SU-DHL-6 (cell line): ENCODE data around the gene POC1B.

Experiments used
- H2AFZ ChIP-seq: fragments of 200-600 bp; sonication (generic); 2 replicates; pipeline ENCODE4 v1.6.1; 2014; ENCODE audit warnings: low read depth, mild to moderate bottlenecking, moderate library complexity, mixed read lengths, antibody characterized with exemption, low read length; ENCODE audit not compliant: severe bottlenecking
- H3F3A ChIP-seq: fragments of 200-600 bp; shearing (Covaris generic); 2 replicates; pipeline ENCODE4 v1.6.0; 2016; ENCODE audit warnings: antibody characterized with exemption, mild to moderate bottlenecking; ENCODE audit not compliant: insufficient read depth
- H3K27ac ChIP-seq: fragments of 200-600 bp; sonication (generic); 2 replicates; pipeline ENCODE4 v1.5.1; 2016; ENCODE audit warnings: low read depth, mild to moderate bottlenecking, low read length, moderate library complexity, mixed read lengths
- H3K27me3 ChIP-seq: fragments of 200-600 bp; sonication (generic), shearing (Covaris generic); 2 replicates; pipeline ENCODE4 v1.6.0; 2014; ENCODE audit warnings: mild to moderate bottlenecking, low read length
- H3K36me3 ChIP-seq: fragments of 200-600 bp; sonication (generic); 2 replicates; pipeline ENCODE4 v1.6.1; 2014; ENCODE audit warnings: mild to moderate bottlenecking, low read length, mixed read lengths
- H3K4me2 ChIP-seq: fragments of 300-600, 200-600 bp; shearing (Covaris generic), sonication (generic); 2 replicates; pipeline ENCODE4 v1.6.0; 2014; ENCODE audit warnings: low read length, low read depth, mild to moderate bottlenecking; ENCODE audit not compliant: poor library complexity, severe bottlenecking
- H3K4me3 ChIP-seq: fragments of 200-600 bp; sonication (generic); 2 replicates; pipeline ENCODE4 v1.5.1; 2014; ENCODE audit warnings: antibody characterized with exemption, low read length, mild to moderate bottlenecking, mixed read lengths; ENCODE audit not compliant: insufficient read depth, poor library complexity, severe bottlenecking
- H3K79me2 ChIP-seq: fragments of 200-600 bp; sonication (generic); 2 replicates; pipeline ENCODE4 v1.6.1; 2014; ENCODE audit warnings: mild to moderate bottlenecking, low read length, moderate library complexity; ENCODE audit not compliant: insufficient read depth
- H3K9ac ChIP-seq: fragments of 200-600 bp; sonication (generic); 2 replicates; pipeline ENCODE4 v1.7.0; 2014; ENCODE audit warnings: mild to moderate bottlenecking, low read length
- H3K9me2 ChIP-seq: fragments of 200-600 bp; sonication (generic); replicated peaks from 2 replicates; pipeline ENCODE4 v1.6.1; 2014; ENCODE audit warnings: low read length; ENCODE audit not compliant: insufficient read depth
- H3K9me3 ChIP-seq: fragments of 200-600 bp; sonication (generic); 2 replicates; pipeline ENCODE4 v1.6.1; 2014; ENCODE audit warnings: low read length, mixed read lengths; ENCODE audit not compliant: insufficient read depth
- H4K20me1 ChIP-seq: fragments of 200-600 bp; sonication (generic); 2 replicates; pipeline ENCODE4 v1.6.1; 2014; ENCODE audit warnings: low read depth, mild to moderate bottlenecking, antibody characterized with exemption, low read length, moderate library complexity, mixed read lengths
- EZH2phosphoT487 ChIP-seq: fragments of 200-600 bp; sonication (generic), shearing (Covaris generic); conservative IDR thresholded peaks from 2 replicates; pipeline ENCODE4 v1.6.1; 2018; ENCODE audit warnings: mild to moderate bottlenecking, antibody characterized with exemption, low read length, moderate library complexity, mixed read lengths
- TF ChIP-seq, protein P1 (sequence below): fragments of 200-600 bp; sonication (generic); IDR thresholded peaks from one replicate; pipeline ENCODE4 v1.5.1; 2017; ENCODE audit warnings: antibody characterized with exemption, mild to moderate bottlenecking, low read length, moderate library complexity; ENCODE audit not compliant: insufficient read depth, poor library complexity, severe bottlenecking

POC1B gene

DNA sequence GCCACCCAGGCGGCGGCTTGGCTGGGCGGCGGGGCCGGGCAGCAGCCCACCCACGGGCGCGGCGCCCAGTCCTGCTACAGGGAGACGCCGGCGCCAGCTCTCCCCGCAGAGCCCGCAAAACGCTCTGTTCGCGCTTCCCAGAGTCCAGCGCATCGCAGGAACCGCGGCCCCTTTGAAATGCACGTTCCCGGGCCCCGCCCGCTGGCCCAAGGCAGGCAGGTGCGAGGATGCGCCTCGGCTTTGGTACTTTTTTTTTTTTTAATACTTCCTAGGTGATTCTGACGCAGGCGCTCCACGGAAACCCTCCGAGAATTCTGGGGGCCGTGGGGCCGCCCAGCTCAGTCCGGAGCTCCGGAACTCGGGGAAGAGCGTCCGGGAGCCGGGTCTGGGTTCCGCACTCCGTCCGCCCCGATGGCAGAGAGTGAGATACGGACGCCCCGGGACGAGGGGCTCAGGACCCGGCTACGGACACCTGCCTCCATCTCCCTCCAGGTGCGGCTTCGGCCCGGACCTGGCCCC is 483 bp downstream of the POC1B start:
- Histone ChIP-seq H2AFZ (peak overlapping the region; percentile 86), H3K79me2 (no peaks in the 10 kb centered on the region; the same call in 1 of the 2 replicates), H3F3A (peaks cover 14% of the 10 kb centered on the region), H4K20me1 (no peaks in the 10 kb centered on the region), H3K9ac (peak overlapping the region; percentile 77), H3K9me3 (no peaks in the 10 kb centered on the region), H3K36me3 (no peaks in the 10 kb centered on the region), H3K4me3 (peak overlapping the region; percentile 69), H3K27ac (peak overlapping the region; percentile 2; the same call in 1 of the 2 replicates), H3K27me3 (no peaks in the 10 kb centered on the region), H3K9me2 (no peaks in the 10 kb centered on the region), H3K4me2 (peak overlapping the region; percentile 84)
- no peak for TF ChIP-seq EZH2phosphoT487
- TF ChIP-seq, protein P1, sequence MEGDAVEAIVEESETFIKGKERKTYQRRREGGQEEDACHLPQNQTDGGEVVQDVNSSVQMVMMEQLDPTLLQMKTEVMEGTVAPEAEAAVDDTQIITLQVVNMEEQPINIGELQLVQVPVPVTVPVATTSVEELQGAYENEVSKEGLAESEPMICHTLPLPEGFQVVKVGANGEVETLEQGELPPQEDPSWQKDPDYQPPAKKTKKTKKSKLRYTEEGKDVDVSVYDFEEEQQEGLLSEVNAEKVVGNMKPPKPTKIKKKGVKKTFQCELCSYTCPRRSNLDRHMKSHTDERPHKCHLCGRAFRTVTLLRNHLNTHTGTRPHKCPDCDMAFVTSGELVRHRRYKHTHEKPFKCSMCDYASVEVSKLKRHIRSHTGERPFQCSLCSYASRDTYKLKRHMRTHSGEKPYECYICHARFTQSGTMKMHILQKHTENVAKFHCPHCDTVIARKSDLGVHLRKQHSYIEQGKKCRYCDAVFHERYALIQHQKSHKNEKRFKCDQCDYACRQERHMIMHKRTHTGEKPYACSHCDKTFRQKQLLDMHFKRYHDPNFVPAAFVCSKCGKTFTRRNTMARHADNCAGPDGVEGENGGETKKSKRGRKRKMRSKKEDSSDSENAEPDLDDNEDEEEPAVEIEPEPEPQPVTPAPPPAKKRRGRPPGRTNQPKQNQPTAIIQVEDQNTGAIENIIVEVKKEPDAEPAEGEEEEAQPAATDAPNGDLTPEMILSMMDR: no peak

DNA sequence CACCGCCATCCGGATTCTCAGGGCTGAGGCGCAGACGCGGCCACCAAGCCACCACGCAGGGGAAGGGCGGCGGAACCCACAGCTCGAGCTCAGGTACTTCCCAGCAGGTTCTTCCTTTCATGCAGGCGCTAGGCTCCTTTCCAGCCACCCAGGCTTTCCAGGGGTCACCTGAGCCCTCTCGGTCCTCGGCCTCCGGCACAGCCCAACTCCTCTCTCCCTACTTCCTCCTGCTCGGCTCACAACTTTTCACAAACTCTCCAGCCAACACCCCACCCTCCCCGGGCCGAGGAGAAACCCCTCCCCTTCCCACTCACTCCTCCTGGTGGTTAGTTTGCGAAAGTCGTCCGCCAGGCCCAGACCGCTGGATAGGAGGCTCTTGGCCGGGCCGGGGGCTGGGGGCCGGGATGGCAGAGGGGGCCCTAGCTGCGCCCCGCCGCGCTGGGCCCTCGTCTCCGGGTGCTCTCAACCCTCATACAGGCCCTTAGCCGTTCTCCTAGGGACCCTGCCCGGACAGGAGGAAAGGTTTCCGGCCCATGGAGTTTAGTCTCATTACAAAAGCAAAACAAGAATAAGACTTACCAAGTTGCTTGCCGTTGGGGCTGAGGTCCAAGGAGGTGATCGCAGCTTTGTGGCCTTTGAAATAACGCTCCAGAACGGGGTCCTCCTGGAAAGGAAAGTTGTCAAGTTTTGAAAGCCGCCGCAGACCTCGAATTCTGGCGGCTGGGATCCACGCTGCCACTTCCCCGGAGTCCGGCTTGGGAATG is 1.1 kb downstream of the POC1B start, which contains the start of gene GALNT4:
Gene GALNT4, minus strand, starts transcription at position 256 of the 764 bp plus-strand sequence. Its CDS starts 247 bp downstream, at position 9.
- Histone ChIP-seq H3K27ac (peak within 1 kb of the TSS; percentile 2; the same call in 1 of the 2 replicates), H3K79me2 (no peaks in the 10 kb centered on the region; the same call in 1 of the 2 replicates)
- no peak for TF ChIP-seq EZH2phosphoT487
- TF ChIP-seq, protein P1: peak; percentile 64

DNA sequence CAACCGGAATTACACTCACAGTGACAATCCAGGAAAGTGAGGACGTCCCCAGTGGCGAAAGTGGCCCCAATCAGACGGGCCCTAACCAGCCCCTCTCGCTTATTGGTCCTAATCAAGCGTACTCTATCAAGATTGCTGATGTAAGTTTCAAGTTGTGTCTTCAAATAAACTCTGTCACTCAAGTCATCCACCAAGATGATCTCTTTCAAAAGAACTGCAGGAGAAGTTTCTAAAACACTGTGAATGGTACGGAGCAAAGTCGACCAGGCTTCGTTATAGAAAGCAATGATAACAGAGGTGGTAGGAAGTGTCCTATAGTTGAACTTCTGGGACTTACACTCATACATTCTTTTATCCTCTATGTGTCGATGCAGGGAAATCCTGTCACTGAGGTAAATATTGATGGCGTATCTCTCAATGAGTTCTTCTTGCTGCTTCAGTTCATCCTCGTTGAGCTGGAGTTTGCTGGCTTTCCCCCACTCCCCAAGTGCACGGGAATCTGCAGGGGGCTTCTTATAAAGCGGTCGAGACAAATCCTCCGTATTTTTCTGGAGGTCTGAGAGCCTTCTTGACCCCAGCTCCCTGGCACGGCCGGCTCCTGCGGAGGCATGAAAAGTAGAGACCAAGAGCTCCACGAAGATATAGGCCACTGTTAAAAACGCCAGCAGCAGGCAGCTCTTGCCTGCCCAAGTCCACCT is 1.9 kb downstream of the POC1B start:
- Histone ChIP-seq H3K9ac (peak overlapping the region; percentile 77), H3K4me2 (peak overlapping the region; percentile 84), H3K27ac (no peak overlapping the region), H3K9me3 (no peaks in the 10 kb centered on the region), H3K4me3 (peak overlapping the region; percentile 69), H3F3A (peaks cover 14% of the 10 kb centered on the region), H3K9me2 (no peaks in the 10 kb centered on the region), H3K36me3 (no peaks in the 10 kb centered on the region), H3K27me3 (no peaks in the 10 kb centered on the region), H2AFZ (peak overlapping the region; percentile 86), H3K79me2 (no peaks in the 10 kb centered on the region; the same call in 1 of the 2 replicates), H4K20me1 (peaks cover 7% of the 10 kb centered on the region; the same call in 1 of the 2 replicates)
- TF ChIP-seq, protein P1: no peak
- no peak for TF ChIP-seq EZH2phosphoT487

More for the DNA sequence above, 1.1 kb downstream of the POC1B start, which contains the start of gene GALNT4:
- Histone ChIP-seq H3F3A (peaks cover 14% of the 10 kb centered on the region), H3K9me2 (no peaks in the 10 kb centered on the region), H2AFZ (peak within 1 kb of the TSS; percentile 86), H3K4me3 (peak within 1 kb of the TSS; percentile 69), H4K20me1 (peaks cover 2% of the 10 kb centered on the region; the same call in 1 of the 2 replicates), H3K27me3 (no peaks in the 10 kb centered on the region), H3K36me3 (no peaks in the 10 kb centered on the region), H3K4me2 (peak within 1 kb of the TSS; percentile 84), H3K9ac (peak within 1 kb of the TSS; percentile 77), H3K9me3 (no peaks in the 10 kb centered on the region)
